H1 (cell line): ENCODE results near the gene GNAI1. TPM values are rescaled to one million over a fixed set of nuclear protein-coding genes. Genes with fewer than 3 reads are reported as not detected.

Experiments used
- CTCF ChIA-PET: fragments of 300-600 bp; sonication (Branson Sonifier 250); formaldehyde crosslinking; loops from one replicate; lab custom pipeline; 2021; ENCODE audit not compliant: partially characterized antibody; lab: Charles Lee
- POLR2A ChIA-PET: fragments of 300-600 bp; sonication (Branson Sonifier 250); formaldehyde crosslinking; loops from one replicate; lab custom pipeline; 2021; ENCODE audit warnings: inconsistent platforms; ENCODE audit not compliant: partially characterized antibody; lab: Charles Lee
- DNase-seq, 2 experiments: peaks; one replicate each; pipeline versions ENCODE4 v3.0.0 to v3.0.0-alpha.2; 2010 to 2022; ENCODE audit warnings: low spot score in 2 of 2, low read depth in 1 of 2, mixed read lengths in 1 of 2
- FAIRE-seq: peaks from 2 replicates; lab custom pipeline; 2011; peaks lifted over from hg19 to GRCh38; lab: Jason Lieb, UNC
- H2AFZ ChIP-seq: 2 replicates; pipeline ENCODE4 v1.8.1; 2012; ENCODE audit warnings: low read length, inconsistent platforms
- H2AK5ac ChIP-seq: 2 replicates; pipeline ENCODE4 v1.6.1; 2013; ENCODE audit warnings: low read depth, low read length
- H2BK120ac ChIP-seq: replicated peaks from 2 replicates; pipeline ENCODE3; 2013; ENCODE audit warnings: low read depth, low read length, inconsistent platforms
- H2BK12ac ChIP-seq: 2 replicates; pipeline ENCODE4 v1.6.1; 2013; ENCODE audit warnings: low read depth, low read length
- H2BK15ac ChIP-seq: 2 replicates; pipeline ENCODE4 v1.6.1; 2013; ENCODE audit warnings: low read length
- H2BK20ac ChIP-seq: 2 replicates; pipeline ENCODE4 v1.6.1; 2013; ENCODE audit warnings: low read length
- H2BK5ac ChIP-seq: 2 replicates; pipeline ENCODE4 v1.6.1; 2013; ENCODE audit warnings: low read depth, low read length
- H3K14ac ChIP-seq: 2 replicates; pipeline ENCODE4 v1.6.1; 2013; ENCODE audit warnings: inconsistent platforms; ENCODE audit not compliant: insufficient read length
- H3K18ac ChIP-seq: 2 replicates; pipeline ENCODE4 v1.6.1; 2013; ENCODE audit warnings: low read length; ENCODE audit errors: extremely low read depth
- H3K23ac ChIP-seq: 2 replicates; pipeline ENCODE4 v1.6.1; 2013; ENCODE audit warnings: inconsistent platforms; ENCODE audit not compliant: insufficient read length
- H3K23me2 ChIP-seq: 2 replicates; pipeline ENCODE4 v1.6.1; 2013; ENCODE audit warnings: low read depth, low read length
- H3K27ac ChIP-seq: 2 replicates; pipeline ENCODE4 v1.6.1; 2011; ENCODE audit warnings: low read depth, low read length, inconsistent platforms
- H3K27me3 ChIP-seq, 4 experiments: replicated peaks in 1 of 4; 1 replicate in 1 of 4; 2 replicates in 3 of 4; pipeline versions ENCODE4 v1.6.1 to v1.8.1; 2011 to 2013; ENCODE audit warnings: low read length in 3 of 4, mild to moderate bottlenecking in 3 of 4, inconsistent platforms in 2 of 4, mixed read lengths in 2 of 4, moderate library complexity in 1 of 4; ENCODE audit not compliant: control insufficient read depth in 3 of 4, insufficient read depth in 3 of 4; ENCODE audit errors: extremely low read depth in 1 of 4
- H3K36me3 ChIP-seq, 4 experiments: 2 replicates each; pipeline versions ENCODE4 v1.6.1 to v1.8.1; 2011 to 2013; ENCODE audit warnings: mild to moderate bottlenecking in 4 of 4, low read length in 3 of 4, moderate library complexity in 2 of 4, control low read depth in 1 of 4, inconsistent platforms in 1 of 4; ENCODE audit not compliant: insufficient read depth in 4 of 4, control insufficient read depth in 2 of 4
- H3K4ac ChIP-seq: replicated peaks from 2 replicates; pipeline ENCODE3; 2013; ENCODE audit warnings: low read length, low read depth, mixed read lengths, inconsistent platforms; ENCODE audit not compliant: insufficient read length
- H3K4me1 ChIP-seq, 4 experiments: replicated peaks in 1 of 4; 1 replicate in 1 of 4; 2 replicates in 3 of 4; pipeline versions ENCODE4 v1.6.1 to v1.8.1; 2011 to 2013; ENCODE audit warnings: low read length in 3 of 4, inconsistent platforms in 2 of 4, mixed read lengths in 1 of 4; ENCODE audit not compliant: insufficient read depth in 4 of 4, control insufficient read depth in 3 of 4
- H3K4me2 ChIP-seq, 2 experiments: 2 replicates each; pipeline versions ENCODE4 v1.6.1 to v1.8.1; 2011 to 2013; ENCODE audit warnings: low read depth in 2 of 2, low read length in 2 of 2, control low read depth in 1 of 2, inconsistent platforms in 1 of 2, mild to moderate bottlenecking in 1 of 2; ENCODE audit not compliant: insufficient read depth in 1 of 2
- H3K4me3 ChIP-seq, 4 experiments: fragments of 200-600, 300-600 bp in 1 of 4; sonication (generic), shearing (Covaris generic), sonication (Bioruptor Twin) in 1 of 4; 2 replicates each; pipeline versions ENCODE4 v1.5.1 to v1.8.1; 2011 to 2016; ENCODE audit warnings: low read length in 4 of 4, low read depth in 3 of 4, control low read depth in 2 of 4, inconsistent platforms in 2 of 4, mild to moderate bottlenecking in 2 of 4, mixed read lengths in 1 of 4, moderate library complexity in 1 of 4; ENCODE audit not compliant: insufficient read depth in 2 of 4; ENCODE audit errors: extremely low read depth in 1 of 4
- H3K56ac ChIP-seq: replicated peaks from 2 replicates; pipeline ENCODE3; 2013; ENCODE audit warnings: low read depth, mild to moderate bottlenecking, mixed read lengths, low read length, inconsistent platforms; ENCODE audit not compliant: insufficient read length
- H3K79me1 ChIP-seq: 2 replicates; pipeline ENCODE4 v1.6.1; 2013; ENCODE audit warnings: low read depth, low read length, control low read depth
- H3K79me2 ChIP-seq, 2 experiments: 2 replicates each; pipeline versions ENCODE4 v1.6.1 to v1.8.1; 2012 to 2013; ENCODE audit warnings: low read length in 2 of 2, mild to moderate bottlenecking in 2 of 2, inconsistent platforms in 1 of 2; ENCODE audit not compliant: insufficient read depth in 2 of 2, control insufficient read depth in 1 of 2
- H3K9ac ChIP-seq, 4 experiments: replicated peaks in 1 of 4; 1 replicate in 1 of 4; 2 replicates in 3 of 4; pipeline versions ENCODE4 v1.6.1 to v1.8.1; 2011 to 2013; ENCODE audit warnings: low read depth in 3 of 4, low read length in 3 of 4, control low read depth in 2 of 4, mild to moderate bottlenecking in 2 of 4, moderate library complexity in 2 of 4, inconsistent platforms in 1 of 4; ENCODE audit errors: extremely low read depth in 1 of 4
- H3K9me3 ChIP-seq, 2 experiments: 2 replicates each; pipeline versions ENCODE4 v1.6.1 to v1.8.1; 2012 to 2013; ENCODE audit warnings: mild to moderate bottlenecking in 2 of 2, moderate library complexity in 2 of 2, control low read depth in 1 of 2, inconsistent platforms in 1 of 2, low read depth in 1 of 2, low read length in 1 of 2, mixed read lengths in 1 of 2; ENCODE audit not compliant: insufficient read depth in 2 of 2
- H4K20me1 ChIP-seq, 2 experiments: replicated peaks in 1 of 2; 2 replicates each; pipeline versions ENCODE3 to v1.8.1; 2011 to 2013; ENCODE audit warnings: inconsistent platforms in 2 of 2, low read length in 2 of 2, mild to moderate bottlenecking in 1 of 2; ENCODE audit not compliant: insufficient read depth in 2 of 2, control insufficient read depth in 1 of 2
- H4K5ac ChIP-seq: 2 replicates; pipeline ENCODE4 v1.6.1; 2013; ENCODE audit warnings: low read length, low read depth, mixed read lengths, inconsistent platforms; ENCODE audit not compliant: insufficient read length
- H4K8ac ChIP-seq: 2 replicates; pipeline ENCODE4 v1.8.0; 2013; ENCODE audit warnings: mild to moderate bottlenecking, moderate library complexity, low read length, inconsistent platforms; ENCODE audit not compliant: insufficient read depth; ENCODE audit errors: extremely low read depth
- H4K91ac ChIP-seq: replicated peaks from 2 replicates; pipeline ENCODE3; 2013; ENCODE audit warnings: low read length, mixed read lengths, inconsistent platforms; ENCODE audit not compliant: insufficient read length
- BRCA1 ChIP-seq: IDR thresholded peaks from 2 replicates; pipeline ENCODE4 v1.6.1; 2012; ENCODE audit warnings: low read depth, low read length, improper control_type of control experiment
- CHD2 ChIP-seq: IDR thresholded peaks from 2 replicates; pipeline ENCODE4 v1.6.1; 2012; ENCODE audit warnings: low read length, improper control_type of control experiment
- EGR1 ChIP-seq: IDR thresholded peaks from 2 replicates; pipeline ENCODE4 v1.6.1; 2011; ENCODE audit warnings: low read depth, low read length, borderline replicate concordance
- EZH2 ChIP-seq: fragments of 200-600 bp; sonication (generic); IDR thresholded peaks from 2 replicates; pipeline ENCODE4 v1.7.1; 2012; ENCODE audit warnings: low read depth, mild to moderate bottlenecking, moderate library complexity, low read length, inconsistent platforms; ENCODE audit not compliant: severe bottlenecking
- HDAC2 ChIP-seq, 2 experiments: fragments of 300-600 bp in 1 of 2; sonication (generic) in 1 of 2; IDR thresholded peaks; 2 replicates each; pipeline ENCODE4 v1.6.1; 2011 to 2012; ENCODE audit warnings: low read depth in 2 of 2, low read length in 2 of 2, mild to moderate bottlenecking in 2 of 2, moderate library complexity in 2 of 2, borderline replicate concordance in 1 of 2, inconsistent platforms in 1 of 2
- MAX ChIP-seq: IDR thresholded peaks from 2 replicates; pipeline ENCODE4 v1.6.1; 2012; ENCODE audit warnings: inconsistent platforms
- NRF1 ChIP-seq: IDR thresholded peaks from 2 replicates; pipeline ENCODE4 v1.6.1; 2011; ENCODE audit warnings: mild to moderate bottlenecking, low read depth, low read length, improper control_type of control experiment
- RNF2 ChIP-seq: fragments of 200-900, 300-1000 bp; sonication (generic); IDR thresholded peaks from 2 replicates; pipeline ENCODE4 v1.7.1; 2016; ENCODE audit warnings: borderline replicate concordance, low read depth, mild to moderate bottlenecking, antibody characterized with exemption, low read length; ENCODE audit not compliant: poor library complexity, severe bottlenecking; ENCODE audit errors: missing control alignments
- SP1 ChIP-seq: IDR thresholded peaks from 2 replicates; pipeline ENCODE4 v1.6.1; 2011; ENCODE audit warnings: low read depth, low read length
- TEAD4 ChIP-seq: IDR thresholded peaks from 2 replicates; pipeline ENCODE4 v1.6.1; 2012; ENCODE audit warnings: low read depth, low read length, inconsistent platforms, mixed read lengths
- ZNF274 ChIP-seq: IDR thresholded peaks from 2 replicates; pipeline ENCODE4 v1.7.0; 2012; ENCODE audit warnings: low read length, borderline replicate concordance; ENCODE audit errors: extremely low read depth
- WGBS, 2 experiments: shearing (Covaris generic) in 1 of 2; methylation state at CpG; one replicate each; pipeline versions ENCODE4 v1.1.6 to v1.1.7; 2013 to 2015; ENCODE audit warnings: low lambda C conversion rate in 2 of 2, mixed read lengths in 2 of 2, inconsistent platforms in 1 of 2, low coverage in 1 of 2, missing lambda C conversion rate in 1 of 2; ENCODE audit not compliant: insufficient replicate concordance in 2 of 2, insufficient coverage in 1 of 2, insufficient read length in 1 of 2; ENCODE audit errors: extremely low coverage in 1 of 2, missing lambda C conversion rate in 1 of 2; 5-methylcytosine and 5-hydroxymethylcytosine counted together
- polyA plus RNA-seq, 7 experiments: library from polyadenylated mRNA; depleted of rRNA in 3 of 7; stranded (reverse) in 5 of 7; unstranded in 2 of 7; fragments of >200 nt in 5 of 7; fragments of 200-250 nt in 2 of 7; gene quantifications; 1 replicate in 5 of 7; 2 replicates in 1 of 7; 4 replicates in 1 of 7; pipeline versions ENCODE4 v1.2.1 to v1.2.3, GENCODE V29; 2011 to 2013; ENCODE audit warnings: missing spikeins in 2 of 7, mixed read lengths in 2 of 7
- total RNA-seq: library from RNA; stranded (reverse); fragmentation: NEBNext Ultra II Directional; extraction: Animal tissue kit (Norgen Biotek cat#: 25700); gene quantifications from 2 replicates; pipeline ENCODE4 v1.2.1, GENCODE V29; 2021

Gene GNAI1
- total and polyA plus RNA-seq, 2 of the 8 experiments (the other 6 are each of a cell fraction or from before 2014, with no cell fraction given): 8.0 to 29.5 TPM

GRCh38 chr7:80182630-80183276, 48.1 kb downstream of the GNAI1 start:
- Histone ChIP-seq H2AK5ac (no peak overlapping the region), H2BK12ac (peak overlapping the region; percentile 81; the same call in 1 of the 2 replicates), H3K4ac (no peak overlapping the region), H4K5ac (no peak overlapping the region), H4K8ac (no peak overlapping the region), H3K18ac (peak overlapping the region; percentile 57; the same call in 1 of the 2 replicates), H2AFZ (no peak overlapping the region), H3K79me1 (no peaks in the 10 kb centered on the region), H3K27me3 (peaks cover 0 to 1% (median 0%) of the 10 kb centered on the region in 4 experiments; a peak in 1 of 7 replicates), H3K23ac (no peak overlapping the region), H3K4me2 (peak overlapping the region; percentile 58 to 72), H3K27ac (no peak overlapping the region), H3K14ac (no peak overlapping the region), H2BK5ac (peak overlapping the region; percentile 94; the same call in 1 of the 2 replicates), H2BK15ac (peak overlapping the region; percentile 33; the same call in 1 of the 2 replicates), H2BK120ac (no peak overlapping the region), H3K4me1 (peaks cover 0 to 43% (median 27%) of the 10 kb centered on the region in 4 experiments), H3K79me2 (peaks cover 0 to 75% of the 10 kb centered on the region in 2 experiments; a peak in 2 of 4 replicates), H3K9me3 (no peaks in the 10 kb centered on the region), H4K91ac (no peak overlapping the region), H4K20me1 (no peaks in the 10 kb centered on the region), H3K9ac (no peak overlapping the region), H2BK20ac (no peak overlapping the region), H3K4me3 (peak overlapping the region in 1 of 4 experiments; percentile 45; a peak in 2 of 8 replicates), H3K56ac (no peak overlapping the region), H3K23me2 (peaks cover 2% of the 10 kb centered on the region; the same call in 1 of the 2 replicates), H3K36me3 (no peaks in the 10 kb centered on the region; a peak in 1 of 8 replicates)
- FAIRE-seq (peak; percentile 69), DNase-seq (peak in 1 of 2 experiments; percentile 13)
- POLR2A ChIA-PET: no interaction called here
- WGBS, 2 experiments: 9% methylated on average over 3 of the region's 3 CpGs; no CpG with 5 or more reads in 1 of the 2 experiments
- CTCF ChIA-PET: interaction anchor here (0.6 kb wide), 1 partner anchor 48 kb away, joined by 3 read pairs; the partner anchor contains the start of gene GNAI1
- TF ChIP-seq EGR1 (no peak), ZNF274 (no peak), EZH2 (no peak), TEAD4 (peak; percentile 71), CHD2 (no peak), MAX (no peak), BRCA1 (no peak), RNF2 (no peak), SP1 (peak; percentile 17; the same call in 1 of the 2 replicates), NRF1 (no peak), HDAC2 (IDR thresholded peaks at IDR 0.05; ENCODE audit: borderline replicate concordance in 1 of 2, low read depth in 2 of 2, low read length in 2 of 2) (peak in 1 of 2 experiments; percentile 67; a peak in 1 of 4 replicates)
